Measurements from ENCODE around the gene SPEN. TPM values are rescaled to one million over a fixed set of nuclear protein-coding genes. Genes with fewer than 3 reads are reported as not detected.
"Not testable (repeated sequence)": the region's sequence is repeated elsewhere in the genome, so short reads cannot be mapped to it uniquely, and the experiment has no call there.

SPEN gene
- total and polyA plus RNA-seq, 12 donors = 16.4 to 51.2 (median 30.7) TPM

- Histone ChIP-seq H3K9me3 (replicated peaks in 1 of 3) (no peaks in the 10 kb centered on the region), H3K36me3 (replicated peaks in 1 of 2) (peaks cover 0 to 69% of the 10 kb centered on the region in 2 donors), H3K27me3 (no peaks in the 10 kb centered on the region), H3K4me3 (no peak overlapping the region), H3K27ac (no peak overlapping the region), H3K4me1 (replicated peaks in 1 of 2) (peaks cover 0 to 13% of the 10 kb centered on the region in 2 donors)
- DNase-seq = no peak
- 90 to 91% (median 91%) methylated on average over 11 of the region's 11 CpGs for WGBS, 4 donors
- intact Hi-C loops (cut with DNase I) = no loop called here
- TF ChIP-seq POLR2A (IDR thresholded peaks at IDR 0.05) = no peak
Observed at GRCh38 chr1:15918962-15919715, 71.6 kb downstream of the SPEN start.

DNA sequence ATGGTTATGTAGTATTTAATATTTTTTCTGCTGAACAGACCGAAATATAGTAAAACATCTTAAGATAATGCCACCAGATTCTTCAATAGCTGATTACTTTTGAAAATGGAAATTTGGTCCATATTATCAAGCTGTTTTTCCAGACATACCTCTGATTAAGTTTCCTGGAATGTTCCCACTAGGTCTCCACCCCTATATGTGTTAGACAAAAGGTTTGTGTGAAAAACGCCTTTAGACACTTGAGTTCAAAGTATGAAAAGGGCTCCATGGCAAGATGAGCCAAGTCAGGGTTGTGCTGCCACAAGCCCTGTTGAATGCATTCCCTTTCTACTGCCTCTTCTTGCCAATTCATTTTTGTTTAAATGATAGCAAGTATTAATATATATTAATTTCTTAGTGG, 75.7 kb downstream of the SPEN start:
- Histone ChIP-seq H3K36me3 (replicated peaks in 1 of 2) (peaks cover 0 to 76% of the 10 kb centered on the region in 2 donors), H3K4me1 (replicated peaks in 1 of 2) (no peaks in the 10 kb centered on the region), H3K27me3 (no peaks in the 10 kb centered on the region), H3K4me3 (no peak overlapping the region), H3K27ac (no peak overlapping the region), H3K9me3 (replicated peaks in 1 of 3) (no peaks in the 10 kb centered on the region)
- TF ChIP-seq POLR2A (IDR thresholded peaks at IDR 0.05) = no peak
- TF ChIP-seq CTCF (IDR thresholded peaks at IDR 0.05) = no peak
- no peak for DNase-seq
- 72 to 92% (median 85%) methylated on average over 2 of the region's 2 CpGs for WGBS, 4 donors
- intact Hi-C loops (cut with DNase I) = no loop called here

- peaks cover 0 to 85% of the 10 kb centered on the region in 2 donors for H3K36me3 ChIP-seq (replicated peaks in 1 of 2)
Observed at GRCh38 chr1:15926448-15926847, 78.9 kb downstream of the SPEN start.

GRCh38 chr1:15928971-15929965, 81.8 kb downstream of the SPEN start:
- Histone ChIP-seq H3K27me3 (no peaks in the 10 kb centered on the region), H3K4me3 (no peak overlapping the region), H3K4me1 (replicated peaks in 1 of 2) (no peaks in the 10 kb centered on the region), H3K27ac (no peak overlapping the region), H3K36me3 (replicated peaks in 1 of 2) (peaks cover 0 to 84% of the 10 kb centered on the region in 2 donors), H3K9me3 (replicated peaks in 1 of 3) (no peaks in the 10 kb centered on the region)
- 94 to 97% (median 96%) methylated on average over 17 of the region's 17 CpGs for WGBS, 4 donors
- TF ChIP-seq POLR2A (IDR thresholded peaks at IDR 0.05) (no peak), CTCF (IDR thresholded peaks at IDR 0.05) (no peak)
- DNase-seq = no peak
- intact Hi-C loops (cut with DNase I) = no loop called here

More at GRCh38 chr1:15926448-15926847, 78.9 kb downstream of the SPEN start:
- intact Hi-C loops (cut with DNase I); H3K9me3 ChIP-seq (replicated peaks in 1 of 3); DNase-seq; H3K4me1 ChIP-seq (replicated peaks in 1 of 2); H3K27me3 ChIP-seq; H3K27ac ChIP-seq; H3K4me3 ChIP-seq: not testable (repeated sequence)
- 86 to 93% (median 92%) methylated on average over 8 of the region's 8 CpGs for WGBS, 4 donors

DNA sequence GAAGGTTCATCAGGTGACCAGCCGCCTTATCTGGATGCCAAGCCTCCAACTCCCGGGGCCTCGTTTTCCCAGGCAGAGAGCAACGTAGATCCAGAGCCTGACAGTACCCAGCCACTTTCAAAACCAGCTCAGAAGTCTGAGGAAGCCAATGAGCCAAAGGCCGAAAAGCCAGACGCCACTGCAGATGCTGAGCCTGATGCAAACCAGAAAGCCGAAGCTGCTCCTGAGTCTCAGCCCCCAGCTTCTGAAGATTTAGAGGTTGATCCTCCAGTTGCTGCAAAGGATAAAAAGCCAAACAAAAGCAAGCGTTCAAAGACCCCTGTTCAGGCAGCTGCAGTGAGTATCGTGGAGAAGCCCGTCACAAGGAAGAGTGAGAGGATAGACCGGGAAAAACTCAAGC, 83.9 kb downstream of the SPEN start:
- no peak overlapping the region for H3K27ac ChIP-seq
- no peaks in the 10 kb centered on the region for H3K27me3 ChIP-seq
- peaks cover 0 to 89% of the 10 kb centered on the region in 2 donors for H3K36me3 ChIP-seq (replicated peaks in 1 of 2)
- no peak overlapping the region for H3K4me3 ChIP-seq
- intact Hi-C loops (cut with DNase I) = no loop called here
- H3K9me3 ChIP-seq (replicated peaks in 1 of 3) = no peaks in the 10 kb centered on the region
- WGBS, 4 donors = 93 to 99% (median 96%) methylated on average over 6 to 11 of the region's 11 CpGs
- TF ChIP-seq CTCF (IDR thresholded peaks at IDR 0.05) (no peak), POLR2A (IDR thresholded peaks at IDR 0.05) (no peak)
- H3K4me1 ChIP-seq (replicated peaks in 1 of 2) = no peaks in the 10 kb centered on the region
- DNase-seq = no peak
